Bronchial epithelial cell (primary cell): ENCODE results near the gene SULT2B1. TPM values are rescaled to one million over a fixed set of nuclear protein-coding genes. Genes with fewer than 3 reads are reported as not detected.

Source experiments
- DNase-seq: peaks from one replicate; pipeline ENCODE4 v3.0.0-alpha.2; 2010; ENCODE audit warnings: low read depth
- FAIRE-seq: peaks from 2 replicates; lab custom pipeline; 2011; peaks lifted over from hg19 to GRCh38; lab: Jason Lieb, UNC
- H3K27me3 ChIP-seq: 2 replicates; pipeline ENCODE4 v1.5.1; 2011; ENCODE audit warnings: low read length; ENCODE audit not compliant: control insufficient read depth, insufficient read depth
- H3K36me3 ChIP-seq: 2 replicates; pipeline ENCODE4 v1.5.1; 2011; ENCODE audit warnings: low read length; ENCODE audit not compliant: control insufficient read depth, insufficient read depth
- H3K4me3 ChIP-seq: 2 replicates; pipeline ENCODE4 v1.5.1; 2011; ENCODE audit warnings: mild to moderate bottlenecking, low read depth, low read length, control low read depth
- CTCF ChIP-seq: IDR thresholded peaks from 2 replicates; pipeline ENCODE4 v1.5.1; 2011; ENCODE audit warnings: mild to moderate bottlenecking, moderate library complexity, low read length, control low read depth, inconsistent platforms; ENCODE audit not compliant: insufficient read depth, severe bottlenecking
- total RNA-seq: library from RNA; depleted of rRNA; stranded (reverse); fragments of >200 nt; gene quantifications from 2 replicates; pipeline ENCODE4 v1.2.1, GENCODE V29; 2014

SULT2B1 gene
- total RNA-seq, 1 donor from 2014 or later = 3.4 TPM

GRCh38 chr19:48646722-48647216 lies 94.8 kb downstream of the SULT2B1 start:
- Histone ChIP-seq H3K27me3 (no peaks in the 10 kb centered on the region), H3K36me3 (no peaks in the 10 kb centered on the region), H3K4me3 (no peak overlapping the region)
- DNase-seq (no peak), FAIRE-seq (no peak)
- TF ChIP-seq CTCF = no peak

- no peak for DNase-seq
- H3K4me3 ChIP-seq = no peak overlapping the region
- no peak for FAIRE-seq
- H3K27me3 ChIP-seq = no peaks in the 10 kb centered on the region
- H3K36me3 ChIP-seq = no peaks in the 10 kb centered on the region
- no peak for TF ChIP-seq CTCF
These were observed 96.2 kb downstream of the SULT2B1 start for GRCh38 chr19:48648134-48648533.

Other genes with a start within 250 kb of the SULT2B1 start
- gene EMP3, start 226.6 kb upstream of the SULT2B1 start, total RNA-seq = 2.8 and 9.0 TPM in 2 replicates
- gene TMEM143, start 188.2 kb upstream of the SULT2B1 start, total RNA-seq = 0.79 and 1.4 TPM in 2 replicates
- gene SYNGR4, start 187.8 kb upstream of the SULT2B1 start, total RNA-seq = not detected in 2 replicates
- 27.9 and 30.6 TPM in 2 replicates for gene KDELR1, start 160.6 kb upstream of the SULT2B1 start, total RNA-seq
- under 0.01 TPM in 1 of 2 replicates, not detected in the other for gene GRIN2D, start 158.5 kb upstream of the SULT2B1 start, total RNA-seq
- gene GRWD1, start 106.2 kb upstream of the SULT2B1 start, total RNA-seq = 23.4 and 31.9 TPM in 2 replicates
- gene KCNJ14, start 96.6 kb upstream of the SULT2B1 start, total RNA-seq = 1.0 and 1.1 TPM in 2 replicates
- 24.2 and 36.6 TPM in 2 replicates for gene CYTH2, start 82.8 kb upstream of the SULT2B1 start, total RNA-seq
- gene LMTK3, start 40.3 kb upstream of the SULT2B1 start, total RNA-seq = 1.3 and 1.8 TPM in 2 replicates
- gene SPACA4, start 54.6 kb downstream of the SULT2B1 start, total RNA-seq = under 0.01 and 0.64 TPM in 2 replicates
- 21.9 and 62.3 TPM in 2 replicates for gene FAM83E, start 62.9 kb downstream of the SULT2B1 start, total RNA-seq
- 3,143 and 4,233 TPM in 2 replicates for gene RPL18, start 67.0 kb downstream of the SULT2B1 start, total RNA-seq
- gene SPHK2, start 67.3 kb downstream of the SULT2B1 start, total RNA-seq = 3.3 and 3.4 TPM in 2 replicates
- gene DBP, start 85.2 kb downstream of the SULT2B1 start, total RNA-seq = 6.6 and 8.7 TPM in 2 replicates
- gene CA11, start 94.0 kb downstream of the SULT2B1 start, total RNA-seq = 2.4 and 4.4 TPM in 2 replicates
- not detected in 2 replicates for gene NTN5, start 120.8 kb downstream of the SULT2B1 start, total RNA-seq
- gene FUT2, start 143.8 kb downstream of the SULT2B1 start, total RNA-seq = 7.9 and 39.4 TPM in 2 replicates
- gene MAMSTR, start 167.6 kb downstream of the SULT2B1 start, total RNA-seq = 0.13 and 0.26 TPM in 2 replicates
- gene RASIP1, start 188.4 kb downstream of the SULT2B1 start, total RNA-seq = 2.4 and 2.9 TPM in 2 replicates
- gene IZUMO1, start 194.7 kb downstream of the SULT2B1 start, total RNA-seq = 0.26 and 2.3 TPM in 2 replicates
- 12.1 and 16.9 TPM in 2 replicates for gene FUT1, start 200.5 kb downstream of the SULT2B1 start, total RNA-seq
- gene FGF21, start 203.4 kb downstream of the SULT2B1 start, total RNA-seq = not detected in 2 replicates